Measurements from ENCODE around the gene NOP9.

The NOP9 gene

DNA sequence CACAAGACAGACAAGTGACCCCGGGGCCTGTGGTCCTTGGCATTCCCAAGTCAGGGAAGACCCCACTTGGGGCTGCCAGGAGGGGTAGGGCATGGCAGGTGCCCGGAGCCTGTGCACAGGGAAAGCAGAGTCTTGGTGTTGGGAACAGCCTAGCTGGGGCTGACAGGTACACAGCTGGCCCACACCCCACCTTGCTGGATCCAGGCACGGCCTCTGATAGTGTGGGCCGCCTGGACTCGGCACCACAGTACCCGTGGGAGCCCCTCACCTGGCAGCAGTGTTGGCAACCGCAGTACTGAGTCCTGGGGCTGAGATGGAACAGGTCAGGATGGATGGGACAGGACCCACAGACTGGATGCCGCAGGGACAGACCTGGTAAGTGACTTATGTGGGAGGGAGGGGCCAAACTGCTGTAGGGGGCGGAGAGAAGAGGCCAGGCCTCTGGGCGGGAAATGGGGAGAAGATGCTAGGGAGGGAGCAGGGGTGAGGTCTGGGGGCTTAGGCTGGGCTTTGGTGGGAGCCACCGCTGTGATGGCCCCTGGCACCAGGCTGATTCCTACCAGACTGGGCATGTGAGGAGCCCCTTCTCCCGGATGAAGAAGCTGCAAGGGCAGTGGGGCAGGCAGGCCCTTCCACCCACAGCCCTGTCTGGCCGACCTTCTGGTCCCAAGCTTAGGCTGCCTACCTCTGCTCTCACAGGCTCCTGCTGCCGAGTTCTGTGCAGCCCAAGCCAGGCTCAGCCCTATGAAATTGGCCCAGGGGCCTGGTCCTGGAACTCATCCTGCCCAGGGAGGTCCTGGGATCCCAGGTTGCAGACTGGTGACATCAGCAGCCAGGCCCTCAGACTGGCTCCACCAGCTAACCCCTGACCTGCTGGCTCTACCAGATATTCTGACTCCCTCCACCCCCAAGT, 36.6 kb upstream of the NOP9 start, which contains the start of gene TGM1:
Gene TGM1, minus strand, starts transcription at position 357 of the 913 bp plus-strand sequence. CDS start 825 bp downstream, outside the sequence.
- in situ Hi-C loops (cut with MboI; ENCODE audit: low sequenced_read_pairs), result no loop called here

DNA sequence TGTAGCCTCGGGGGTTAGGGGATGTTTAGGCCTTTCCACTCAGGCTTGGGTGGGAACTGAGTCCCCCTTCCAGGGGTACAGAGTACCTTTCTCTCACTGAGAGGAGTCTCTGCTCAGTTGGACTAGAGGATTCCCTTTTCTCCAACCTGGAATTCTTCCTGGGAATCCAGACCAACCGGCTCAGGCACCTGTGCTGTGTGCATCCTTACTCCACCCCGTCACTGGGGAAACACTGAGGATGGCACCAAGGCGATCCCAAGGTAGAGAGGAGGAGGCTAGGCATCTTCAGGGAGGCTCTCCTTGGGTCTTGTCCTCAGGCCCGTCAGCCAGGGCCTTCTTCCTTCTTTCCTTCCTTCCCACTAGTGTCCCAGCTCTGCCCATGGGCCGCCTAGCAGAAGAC, 35.8 kb upstream of the NOP9 start:
- in situ Hi-C loops (cut with MboI; ENCODE audit: low sequenced_read_pairs), result no loop called here

DNA sequence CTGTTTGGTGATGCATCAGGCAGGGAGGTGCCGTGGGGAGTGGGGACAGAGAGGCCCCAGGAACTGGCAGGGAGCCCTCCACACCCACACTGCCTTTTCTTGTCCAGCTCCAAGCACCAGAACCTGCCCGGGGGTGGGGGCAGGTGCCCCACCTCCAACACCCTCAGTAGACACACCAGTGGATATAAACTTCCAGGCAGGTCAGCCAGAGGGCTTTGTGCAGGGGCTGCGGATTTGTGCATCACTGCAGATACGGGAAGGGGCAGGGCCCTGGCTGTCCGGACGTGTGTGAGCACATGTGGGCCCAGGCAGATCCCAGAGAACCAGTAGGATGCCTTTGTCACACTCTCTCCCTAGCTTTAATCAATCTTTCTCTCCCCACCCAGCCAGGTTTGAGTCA, 35.4 kb upstream of the NOP9 start:
- in situ Hi-C loops (cut with MboI; ENCODE audit: low sequenced_read_pairs), result no loop called here

DNA sequence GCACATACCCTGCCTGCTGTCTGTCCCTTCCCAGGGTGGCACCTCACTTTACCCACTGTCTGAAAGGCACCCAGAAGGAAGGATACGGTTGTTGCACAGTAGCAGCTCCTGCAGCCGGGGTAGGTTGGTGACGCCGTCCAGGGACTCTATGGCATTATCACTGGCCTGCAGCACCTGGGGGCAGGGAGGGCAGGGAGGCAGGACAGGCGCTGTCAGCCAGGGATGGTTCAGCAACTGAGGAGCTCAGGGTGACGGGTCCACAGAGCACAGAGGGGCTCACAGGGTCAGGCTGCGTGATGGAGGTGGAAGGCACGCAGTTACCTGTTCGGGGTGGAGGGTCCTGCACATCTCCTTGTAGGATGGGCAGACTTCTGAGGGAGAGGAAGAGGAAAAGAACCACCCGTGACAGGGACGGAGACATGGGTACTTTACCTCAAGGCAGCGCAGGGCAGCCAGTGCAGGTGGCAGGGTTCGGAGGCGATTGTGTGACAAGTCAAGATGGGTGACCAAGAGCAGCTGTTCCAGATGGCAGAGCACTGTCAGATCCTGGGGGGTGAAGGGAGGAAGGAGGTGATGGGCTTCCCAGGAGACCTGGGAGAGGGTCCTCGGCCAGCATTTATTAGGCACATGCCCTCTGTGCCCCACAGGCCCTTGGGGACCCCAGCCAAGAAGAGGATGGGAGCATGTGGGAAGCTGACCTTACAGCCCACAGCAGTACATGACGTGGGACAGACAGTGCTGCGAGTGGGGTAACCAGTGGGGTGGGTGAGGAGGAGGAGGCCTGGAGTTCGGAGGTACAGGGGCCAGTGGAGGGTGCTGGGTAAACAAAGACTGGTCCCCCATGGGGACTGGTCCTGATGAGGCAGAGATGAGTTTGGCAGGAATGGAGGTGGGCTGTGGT, 33.1 kb upstream of the NOP9 start:
- in situ Hi-C loops (cut with MboI; ENCODE audit: low sequenced_read_pairs), result no loop called here

DNA sequence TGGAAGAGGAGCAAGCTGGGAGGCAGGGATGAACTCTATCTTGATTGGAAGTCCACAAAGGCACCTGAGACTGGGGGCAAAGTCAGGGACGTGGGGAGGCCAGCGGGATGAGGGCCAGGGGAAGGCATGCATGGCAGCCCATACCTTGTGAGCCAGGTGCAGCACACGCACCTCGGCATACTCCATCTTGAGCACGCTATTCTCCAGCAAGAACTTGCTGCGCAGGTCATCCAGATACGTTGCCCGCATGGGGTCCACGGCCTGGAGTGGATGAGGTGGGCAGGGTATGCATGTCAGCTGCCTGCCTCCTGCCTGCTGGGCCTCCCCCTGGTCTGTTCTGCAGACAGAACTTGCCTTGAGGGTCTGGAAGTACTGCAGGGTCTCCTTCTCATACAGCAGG, 32.1 kb upstream of the NOP9 start:
- in situ Hi-C loops (cut with MboI; ENCODE audit: low sequenced_read_pairs), result no loop called here

DNA sequence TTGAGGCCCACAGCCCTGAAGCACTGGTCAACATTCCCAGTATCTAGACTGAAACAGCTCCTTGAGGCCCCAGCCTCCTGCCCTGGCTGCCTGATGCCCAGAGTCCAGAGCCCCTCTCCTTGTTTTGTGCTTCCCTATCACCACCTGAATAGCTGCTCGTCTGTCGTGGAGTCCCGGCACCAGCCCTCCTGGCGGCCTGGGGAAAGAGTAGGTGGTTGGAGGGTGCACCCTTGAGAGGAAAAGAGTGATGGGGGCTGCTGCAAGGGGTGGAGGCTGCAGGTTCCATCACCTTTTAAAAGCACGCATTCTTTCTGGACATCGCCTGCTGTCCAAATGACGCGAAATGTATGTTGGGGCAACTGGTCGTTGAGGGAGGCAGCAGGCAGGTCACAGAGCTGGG, 31.4 kb upstream of the NOP9 start:
- in situ Hi-C loops (cut with MboI; ENCODE audit: low sequenced_read_pairs), result no loop called here

DNA sequence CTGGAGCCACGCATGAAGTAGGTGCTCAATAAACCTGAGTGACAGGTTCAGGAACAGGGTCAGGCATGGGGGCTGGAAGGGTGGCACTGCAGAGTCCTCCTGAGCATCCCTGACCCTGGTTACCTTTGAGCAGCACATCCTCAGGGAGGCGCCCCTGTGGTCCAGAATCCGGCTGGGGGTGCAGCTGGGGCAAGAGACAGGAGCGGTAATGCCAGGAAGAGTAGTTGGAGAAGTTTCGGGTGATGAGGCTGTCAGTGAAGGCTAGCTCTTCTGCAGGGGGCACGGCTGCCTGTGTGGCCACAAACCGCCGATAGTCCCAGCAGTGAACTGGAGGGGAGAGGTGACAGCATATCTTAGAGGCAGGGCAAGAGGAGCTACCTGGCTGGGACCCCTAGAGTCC, 30.3 kb upstream of the NOP9 start:
- in situ Hi-C loops (cut with MboI; ENCODE audit: low sequenced_read_pairs), result no loop called here

DNA sequence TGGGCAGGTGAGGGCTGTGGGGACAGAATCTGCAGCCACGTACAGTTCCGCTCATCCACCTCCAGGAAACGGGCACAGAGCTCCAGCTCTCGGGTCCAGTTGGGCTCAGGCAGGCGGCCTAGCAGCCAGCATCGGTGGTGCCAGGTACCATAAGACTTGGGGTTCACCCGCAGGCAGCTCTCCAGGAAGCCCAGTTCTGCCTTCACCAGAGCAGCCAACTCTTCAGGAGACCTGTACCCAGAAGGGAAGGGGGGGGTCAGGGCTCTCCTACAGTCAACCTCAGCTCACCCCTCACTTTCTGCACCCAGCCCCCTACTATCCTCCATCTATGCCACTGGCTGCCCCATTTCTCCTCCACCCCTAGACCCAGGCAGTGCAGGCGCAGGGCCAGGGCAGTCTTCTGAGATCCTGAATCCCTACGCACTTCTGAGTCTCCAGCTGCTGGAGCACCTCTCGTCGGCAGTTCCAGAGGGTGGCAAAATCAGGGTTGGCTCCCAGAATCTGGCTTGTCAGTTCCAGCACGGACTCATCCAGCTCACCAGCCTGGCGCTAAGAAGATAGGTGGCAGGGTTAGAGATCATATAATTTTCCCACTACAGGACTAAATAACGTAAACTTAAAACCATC, 29.6 kb upstream of the NOP9 start:
- in situ Hi-C loops (cut with MboI; ENCODE audit: low sequenced_read_pairs), result no loop called here

DNA sequence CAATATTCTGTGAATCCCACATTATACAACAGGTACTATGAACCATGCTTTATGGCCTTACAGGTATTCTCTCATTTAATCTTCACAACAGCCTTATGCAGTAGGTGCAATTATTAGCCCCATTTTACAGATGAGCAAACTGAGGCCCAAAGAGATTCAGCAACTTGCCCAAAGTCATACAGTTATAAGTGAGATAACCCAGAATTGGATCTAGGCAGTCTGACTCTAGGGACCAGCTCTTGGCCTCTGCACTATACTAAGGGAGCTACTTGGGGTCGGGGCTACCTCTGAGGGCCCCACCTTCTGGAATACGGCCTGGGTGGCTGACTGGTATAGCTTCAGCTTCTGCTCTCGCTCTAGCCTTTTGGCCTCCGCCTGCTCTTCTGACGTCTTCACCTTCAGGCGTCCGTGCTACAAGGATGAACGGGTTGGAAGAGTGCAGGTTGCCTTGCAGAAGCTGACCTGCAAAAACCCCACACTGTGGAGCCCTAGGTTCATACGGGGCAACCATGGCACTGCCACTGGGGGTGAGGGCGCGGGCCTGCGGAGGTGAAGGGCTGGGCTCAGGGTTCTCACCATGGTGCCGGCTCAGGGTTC, 29.0 kb upstream of the NOP9 start:
- in situ Hi-C loops (cut with MboI; ENCODE audit: low sequenced_read_pairs), result no loop called here

DNA sequence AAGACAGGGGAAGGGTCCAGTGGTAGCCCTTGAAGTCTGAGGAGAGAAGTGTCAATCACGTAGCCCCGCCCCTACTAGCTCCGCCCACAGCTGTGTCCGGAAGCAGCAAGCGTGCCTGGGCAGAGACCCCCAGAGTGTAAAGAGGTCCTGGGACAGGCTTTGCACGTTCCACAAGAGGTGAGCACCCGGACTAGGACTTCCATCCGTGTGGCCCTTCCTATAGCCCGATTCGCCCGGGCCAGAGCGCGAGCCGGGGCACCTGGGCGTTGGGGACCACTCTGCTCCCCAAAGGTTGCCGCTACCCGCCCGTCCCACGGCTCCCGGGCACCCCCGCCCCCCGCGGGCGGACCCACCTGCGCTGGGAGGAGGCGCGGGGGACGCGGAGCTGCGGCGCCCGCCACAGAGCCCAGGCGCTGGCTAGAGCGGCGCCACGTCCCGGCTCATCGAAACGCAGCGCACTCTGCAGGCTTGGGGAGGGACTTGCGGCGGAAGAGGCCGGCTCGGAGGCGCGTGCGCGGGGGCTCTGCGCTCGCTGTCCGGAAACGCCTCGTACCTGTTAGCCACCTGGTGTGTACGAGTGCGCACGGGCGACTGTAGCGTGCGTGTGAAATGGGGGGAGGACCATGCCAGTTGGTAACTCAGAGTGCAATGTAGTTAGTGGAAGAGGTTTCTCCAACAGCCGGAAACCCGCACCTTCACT, 28.4 kb upstream of the NOP9 start, which contains the start of gene RABGGTA:
Gene RABGGTA, minus strand, starts transcription at position 464 of the 700 bp plus-strand sequence. CDS start 482 bp downstream, outside the sequence.
- in situ Hi-C loops (cut with MboI; ENCODE audit: low sequenced_read_pairs), result no loop called here

DNA sequence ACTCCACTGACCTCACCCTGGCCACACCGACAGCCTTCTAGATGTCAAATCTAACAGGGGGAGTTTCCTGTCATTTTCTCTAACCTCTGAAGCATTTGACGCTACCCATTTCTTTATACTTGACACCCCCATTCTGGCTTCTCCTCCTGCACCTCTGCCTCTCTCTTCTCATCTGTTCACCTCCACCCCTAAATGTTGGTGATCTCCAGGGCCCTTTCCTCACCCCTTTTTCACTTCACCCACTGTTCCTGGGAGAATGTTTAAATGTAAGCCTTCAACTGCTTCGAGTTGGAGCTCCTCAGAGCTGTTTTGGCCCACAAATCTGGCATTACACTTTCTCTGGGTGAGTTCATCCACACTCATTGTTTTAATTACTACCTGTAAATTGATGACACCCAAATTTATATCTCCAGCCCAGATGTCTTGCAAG, 27.8 kb upstream of the NOP9 start:
- in situ Hi-C loops (cut with MboI; ENCODE audit: low sequenced_read_pairs), result no loop called here

DNA sequence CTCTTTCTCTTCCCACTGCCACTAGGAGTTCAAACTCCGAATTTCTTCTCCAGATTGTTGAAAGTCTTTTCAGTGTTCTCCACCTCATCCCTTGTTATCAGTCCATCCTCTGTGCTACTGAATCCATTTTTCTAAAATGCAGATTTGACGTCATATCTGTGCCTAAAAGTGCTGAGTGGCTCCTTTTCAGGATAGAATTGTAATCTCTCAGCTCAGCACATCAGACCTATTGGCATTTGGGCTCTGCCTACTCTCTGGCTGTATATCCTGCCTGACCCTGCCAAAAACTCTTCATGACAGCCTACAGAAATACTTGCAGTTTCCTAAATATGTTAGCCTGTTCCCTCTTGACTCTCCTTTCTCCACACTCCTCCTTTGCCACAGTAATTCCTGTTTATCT, 27.2 kb upstream of the NOP9 start:
- in situ Hi-C loops (cut with MboI; ENCODE audit: low sequenced_read_pairs), result no loop called here

DNA sequence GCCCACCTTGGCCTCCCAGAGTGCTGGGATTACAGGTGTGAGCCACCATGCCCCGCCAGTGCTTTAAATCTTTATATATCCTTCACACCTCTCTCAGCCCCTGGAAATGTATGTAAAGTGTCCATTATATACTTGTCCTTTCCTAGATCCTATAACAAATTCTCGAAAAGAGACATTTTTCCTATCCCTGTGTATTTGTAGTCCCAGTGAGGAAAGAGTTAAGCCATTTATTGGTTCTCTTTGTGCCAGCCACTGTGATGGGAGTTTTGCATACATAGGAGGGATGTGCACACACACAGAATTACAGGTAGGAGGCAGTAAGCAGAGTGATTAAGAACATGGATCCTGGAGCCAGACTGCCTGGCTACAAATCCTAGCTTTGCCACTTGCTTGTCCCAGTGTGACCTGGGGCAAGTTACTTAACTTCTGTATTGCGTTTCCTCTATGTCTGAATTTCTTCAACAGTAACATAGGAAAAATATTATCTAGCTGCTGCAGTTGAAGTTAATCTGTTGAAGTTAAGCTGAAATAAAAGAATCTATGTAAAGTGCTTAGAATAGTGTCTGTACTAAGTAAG, 26.1 kb upstream of the NOP9 start:
- in situ Hi-C loops (cut with MboI; ENCODE audit: low sequenced_read_pairs), result no loop called here

DNA sequence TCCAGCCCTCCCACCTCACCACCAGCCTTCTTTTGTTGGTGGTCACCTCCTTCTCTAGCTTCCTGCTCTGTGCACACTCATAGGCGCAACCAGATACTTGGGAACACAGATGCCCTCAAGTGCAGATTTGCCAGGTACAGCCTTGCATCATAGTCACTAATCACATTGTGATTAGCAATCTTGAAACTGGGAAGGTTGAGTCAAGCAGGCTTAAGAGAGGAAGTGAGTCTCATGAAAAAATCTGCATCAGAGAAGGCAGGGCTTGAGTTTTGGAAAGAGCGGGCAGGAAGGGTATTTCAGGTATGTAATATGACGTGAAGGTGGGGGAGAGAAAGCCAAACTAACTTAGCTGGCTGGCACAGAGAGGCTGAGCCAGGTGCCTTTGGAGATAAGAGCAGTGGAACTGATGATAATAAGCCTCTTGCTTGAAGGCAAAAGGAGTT, 25.5 kb upstream of the NOP9 start:
- in situ Hi-C loops (cut with MboI; ENCODE audit: low sequenced_read_pairs), result no loop called here

DNA sequence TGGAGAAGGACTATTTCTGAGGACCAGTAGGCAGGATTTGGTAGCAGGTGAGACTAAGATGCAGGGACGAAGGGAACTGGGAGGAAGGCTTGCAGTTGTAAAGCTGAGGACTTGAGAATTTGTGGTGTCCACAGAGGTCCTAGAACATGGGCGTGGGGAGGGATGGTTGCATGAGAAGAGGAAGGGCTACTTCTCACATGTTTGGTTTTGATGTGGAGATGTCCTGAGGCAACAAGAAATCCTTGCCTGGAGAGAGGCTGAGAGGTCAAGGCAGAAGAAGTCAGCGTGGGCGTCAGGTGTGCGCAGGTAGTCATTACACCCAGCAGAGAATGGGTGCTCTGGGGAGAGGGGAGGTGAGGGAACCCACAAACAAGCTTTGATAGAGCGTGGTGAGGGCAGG, 22.6 kb upstream of the NOP9 start:
- in situ Hi-C loops (cut with MboI; ENCODE audit: low sequenced_read_pairs), result no loop called here

DNA sequence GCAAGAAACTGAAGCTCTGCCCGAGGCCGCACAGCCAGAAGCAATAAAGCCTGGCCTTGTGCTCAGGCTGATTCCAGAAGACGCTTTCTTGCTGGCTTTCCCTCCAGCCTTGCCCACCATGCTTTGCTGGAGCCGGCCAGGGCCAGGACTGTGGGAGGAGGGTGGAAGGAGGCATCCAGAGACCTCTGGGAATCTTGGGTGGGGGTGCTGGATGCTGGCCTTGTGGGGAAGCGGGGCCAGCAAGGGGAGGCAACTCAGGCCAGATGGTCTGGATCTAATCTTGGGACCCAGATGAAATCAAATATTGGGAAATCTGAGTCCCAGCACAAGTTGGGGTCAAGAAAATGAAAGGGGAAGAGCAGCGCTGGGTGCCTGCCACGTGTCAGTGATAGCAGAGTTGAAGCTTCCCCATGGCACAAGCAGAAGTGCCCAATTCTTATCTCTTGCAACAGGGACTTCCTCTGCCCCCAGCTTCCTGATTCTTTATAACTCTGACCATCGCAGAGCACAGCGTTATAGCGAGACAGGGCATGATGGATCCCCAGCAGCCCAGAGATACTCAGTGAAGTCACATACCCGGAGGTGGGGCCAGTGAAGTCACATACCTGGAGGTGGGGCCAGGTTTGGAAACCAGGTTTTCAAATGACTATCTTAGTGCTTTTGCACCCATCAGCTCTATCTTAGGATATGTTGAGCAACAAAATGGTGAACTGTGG, 21.9 kb upstream of the NOP9 start:
- in situ Hi-C loops (cut with MboI; ENCODE audit: low sequenced_read_pairs), result no loop called here

DNA sequence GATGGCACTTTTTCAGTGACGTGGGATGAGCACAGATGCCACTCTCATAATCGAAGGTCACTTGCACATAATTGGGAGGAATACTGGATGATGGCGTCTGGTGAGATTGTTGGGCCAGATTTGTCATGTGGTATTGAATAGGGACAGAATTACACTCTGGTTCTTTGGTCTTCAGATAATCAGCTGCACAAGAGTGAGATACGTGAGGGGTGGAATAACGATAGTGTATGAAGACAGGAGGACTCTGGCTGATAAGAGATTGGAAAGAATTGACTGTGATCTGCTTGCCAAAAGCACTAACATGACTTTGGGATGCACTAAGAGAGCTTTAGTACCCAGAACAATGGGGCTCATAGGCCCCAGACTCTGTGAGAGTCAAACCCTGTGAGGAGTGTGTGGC, 21.2 kb upstream of the NOP9 start:
- in situ Hi-C loops (cut with MboI; ENCODE audit: low sequenced_read_pairs), result no loop called here

DNA sequence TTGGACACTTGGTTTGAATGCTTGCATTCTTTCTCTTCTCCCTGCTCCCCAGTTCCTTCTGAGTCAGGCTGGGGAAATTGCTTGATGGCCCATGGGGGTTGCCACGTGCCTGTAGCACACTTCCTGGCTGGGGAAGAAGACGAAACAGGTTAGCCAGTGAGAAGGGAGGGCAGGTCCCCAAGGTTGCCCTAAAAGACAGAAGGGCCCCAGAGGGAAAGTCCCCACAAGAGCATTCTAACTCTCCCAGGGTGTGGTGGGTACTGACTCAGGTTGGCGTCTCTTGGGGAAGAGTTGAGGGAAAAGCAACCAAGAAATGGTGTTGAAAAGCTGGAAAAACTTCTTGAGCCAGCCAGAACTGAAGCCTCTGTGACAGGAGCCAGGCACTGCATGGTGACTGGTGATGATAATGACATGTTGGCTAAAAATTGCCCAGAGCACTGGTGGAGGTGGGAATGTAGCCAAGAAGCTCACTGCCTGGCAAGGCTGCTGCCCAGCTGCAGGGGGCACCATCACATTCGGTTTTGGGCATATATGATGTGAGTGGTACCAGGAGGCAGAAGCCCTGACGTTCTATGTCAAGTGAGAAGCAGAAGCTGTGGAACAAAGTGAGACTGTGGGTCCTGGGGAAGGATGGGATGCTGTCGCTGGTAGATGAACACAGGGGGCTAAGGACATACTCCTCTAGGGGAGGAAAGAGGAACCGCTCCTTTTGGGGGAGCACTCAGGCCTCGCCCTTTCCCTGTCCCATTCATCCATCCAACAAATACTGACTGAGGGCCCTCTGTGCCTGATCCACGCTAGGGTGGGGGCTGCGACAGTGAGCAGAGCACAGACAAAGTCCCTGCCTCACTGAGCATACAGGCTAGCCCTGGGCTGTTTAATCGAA, 20.1 kb upstream of the NOP9 start:
- in situ Hi-C loops (cut with MboI; ENCODE audit: low sequenced_read_pairs), result no loop called here
